CD4-positive, alpha-beta T cell treated with Interferon alpha-2 for 1 hour (primary cell): ENCODE measurements around the gene UBR4.
"Not testable (repeated sequence)": the region's sequence is repeated elsewhere in the genome, so short reads cannot be mapped to it uniquely, and the experiment has no call there.

Experiments used
- DNase-seq, 2 donors: peaks; one replicate each; pipeline ENCODE4 v3.0.0-alpha.2; 2020 to 2022

UBR4 gene

GRCh38 chr1:19209990-19210771 is at the start of gene UBR4:
UBR4 (minus strand) TSS chr1:19210266; CDS start chr1:19210248, 18 bp downstream.
- peak; percentile 95 to 97 for DNase-seq

- no peak for DNase-seq
Measured at GRCh38 chr1:19258353-19258752, 48.3 kb upstream of the UBR4 start.

DNA sequence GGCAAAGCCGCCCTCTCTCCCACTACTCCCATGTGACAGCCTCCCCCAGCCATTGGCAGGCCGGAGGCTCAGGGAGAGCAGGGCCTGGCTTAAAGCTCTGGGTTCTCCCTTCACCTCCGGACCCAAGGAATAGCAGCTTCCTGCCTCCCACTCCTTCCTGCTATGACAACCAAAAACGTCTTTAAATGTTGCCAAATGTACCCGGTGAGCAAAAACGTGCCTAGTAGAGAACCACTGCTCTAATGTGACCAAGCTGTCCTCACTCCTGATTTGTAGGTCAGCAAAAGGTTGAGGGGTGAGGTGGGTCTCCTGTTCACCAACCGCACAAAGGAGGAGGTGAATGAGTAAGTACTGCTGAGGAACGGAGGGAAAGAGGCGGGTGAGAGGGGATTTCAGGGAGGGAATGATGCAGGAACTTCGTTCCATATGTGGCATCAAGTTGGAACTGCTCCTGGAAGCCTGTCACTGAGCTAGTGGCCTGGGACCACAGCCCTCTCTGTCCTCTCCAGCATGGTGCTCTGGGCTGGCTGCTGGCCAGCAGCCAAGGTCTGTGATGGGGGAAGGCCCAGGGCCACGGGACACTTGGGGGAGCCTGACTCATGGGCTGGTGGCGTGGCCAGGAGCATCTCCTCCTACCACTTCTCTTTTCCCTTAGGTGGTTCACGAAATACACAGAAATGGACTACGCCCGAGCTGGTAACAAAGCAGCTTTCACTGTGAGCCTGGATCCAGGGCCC is 47.3 kb upstream of the UBR4 start:
- DNase-seq = no peak

DNA sequence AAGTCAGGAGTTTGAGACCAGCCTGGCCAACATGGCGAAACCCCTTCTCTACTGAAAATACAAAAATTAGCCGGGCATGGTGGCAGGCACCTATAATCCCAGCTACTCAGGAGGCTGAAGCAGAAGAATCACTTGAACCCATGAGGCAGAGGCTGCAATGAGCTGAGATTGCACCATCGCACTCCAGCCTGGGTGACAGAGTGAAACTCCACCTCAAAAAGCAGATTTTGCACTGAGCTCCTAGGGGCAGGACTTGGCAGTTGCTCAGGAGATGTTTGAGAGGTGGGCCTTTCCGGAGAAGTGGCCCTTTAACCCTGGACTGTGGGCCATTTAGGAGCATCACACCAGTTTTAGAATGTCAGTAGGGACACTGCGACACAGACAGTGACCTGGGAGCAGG is 46.2 kb upstream of the UBR4 start:
- DNase-seq = not testable (repeated sequence)

DNA sequence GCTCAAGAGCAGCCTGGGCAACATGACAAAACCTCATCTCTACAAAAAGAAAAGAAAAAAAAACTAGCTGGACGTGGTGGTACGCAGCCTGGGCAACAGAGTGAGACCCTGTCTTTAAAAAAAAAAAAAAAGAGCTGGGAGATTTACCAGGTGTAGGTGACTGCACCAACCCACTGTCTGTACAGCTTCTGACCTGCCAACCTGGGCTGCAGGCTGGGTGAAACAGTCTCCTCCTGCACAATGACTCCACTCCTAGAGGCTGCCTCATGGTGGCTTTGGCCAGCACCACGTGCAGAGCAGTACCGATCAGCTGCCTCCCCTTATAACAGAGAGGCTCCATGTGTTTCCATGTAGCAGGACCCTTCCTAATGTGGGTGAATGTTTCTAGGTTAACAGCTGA is 45.2 kb upstream of the UBR4 start:
- no peak for DNase-seq

DNA sequence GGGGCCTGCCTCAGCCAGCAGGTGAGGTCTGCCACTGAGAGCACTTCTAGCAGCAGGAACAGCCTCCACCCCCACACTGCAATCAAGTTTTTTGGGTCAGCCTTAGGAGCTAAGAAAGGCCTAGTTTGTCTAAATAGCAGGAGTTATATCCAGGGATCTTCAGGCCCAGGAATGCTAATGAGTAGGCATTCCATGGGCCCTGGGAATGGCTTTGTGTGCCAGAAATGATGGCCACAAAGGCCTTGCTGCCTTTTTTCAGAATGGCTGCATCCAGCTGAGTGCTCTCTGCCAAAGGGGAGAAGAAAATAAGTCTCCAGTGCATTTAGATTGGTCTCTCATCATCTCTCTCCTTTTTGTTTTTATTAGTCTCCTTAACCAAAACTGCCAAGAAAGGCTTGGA is 44.4 kb upstream of the UBR4 start:
- no peak for DNase-seq

- peak; percentile 76 to 88 for DNase-seq
Measured at GRCh38 chr1:19251305-19252196, 41.5 kb upstream of the UBR4 start, which contains the start of the genes EMC1 and MRTO4. EMC1 (minus strand) TSS chr1:19251524; CDS start chr1:19251509, 15 bp downstream. MRTO4 (plus strand) TSS chr1:19251805; CDS start chr1:19251836, 31 bp downstream.

- DNase-seq = no peak
Measured at GRCh38 chr1:19250629-19251304, 40.7 kb upstream of the UBR4 start.

GRCh38 chr1:19240673-19241538 is 30.8 kb upstream of the UBR4 start:
- DNase-seq = peak; percentile 56 to 74

GRCh38 chr1:19239876-19240275 is 29.8 kb upstream of the UBR4 start:
- DNase-seq = no peak

DNA sequence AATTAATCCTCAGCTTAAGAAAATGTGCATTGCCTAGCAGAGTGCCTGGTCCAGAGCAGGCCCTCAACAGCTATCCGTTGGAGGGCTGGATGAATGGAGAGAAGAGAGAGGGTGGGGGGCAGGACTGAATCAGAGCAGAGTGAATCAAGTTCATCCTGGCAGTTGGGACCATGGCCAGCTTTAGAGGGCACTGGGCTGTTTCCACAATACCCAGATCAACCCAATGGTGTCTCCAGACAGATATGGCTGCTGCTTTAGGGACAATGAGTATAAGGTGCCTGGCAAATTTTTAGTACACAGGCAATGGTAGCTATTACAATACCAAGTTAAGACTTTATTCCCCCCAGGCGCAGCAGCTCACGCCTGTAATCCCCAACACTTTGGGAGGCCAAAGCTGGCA is 24.2 kb upstream of the UBR4 start:
- DNase-seq = no peak

GRCh38 chr1:19232524-19232846 is 22.4 kb upstream of the UBR4 start:
- no peak for DNase-seq

- DNase-seq = not testable (repeated sequence)
Measured at GRCh38 chr1:19231736-19232523, 21.9 kb upstream of the UBR4 start.

DNA sequence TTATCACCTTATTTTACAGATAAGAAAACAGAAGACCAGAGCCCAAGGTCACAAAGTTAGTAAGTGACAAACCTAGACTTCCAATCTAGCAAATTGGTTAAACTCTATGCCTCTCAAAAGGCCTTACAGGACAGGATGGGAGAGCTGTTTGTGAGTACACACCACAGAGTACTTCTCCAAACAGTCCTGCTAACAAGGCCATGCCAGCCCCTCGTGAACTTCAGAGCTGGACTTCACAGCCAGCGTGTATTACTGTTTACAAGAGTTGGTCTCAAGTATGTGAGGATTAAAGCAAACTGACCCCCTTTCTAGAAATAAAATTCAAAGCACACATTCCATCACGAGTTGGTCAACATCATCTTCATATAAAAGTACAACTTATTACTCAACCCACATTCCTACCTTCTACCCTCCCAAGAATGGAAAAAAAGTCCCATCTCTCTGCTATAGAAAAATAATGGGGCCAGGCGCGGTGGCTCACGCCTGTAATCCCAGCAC is 19.8 kb upstream of the UBR4 start:
- no peak for DNase-seq

GRCh38 chr1:19229229-19229628 is 19.2 kb upstream of the UBR4 start:
- DNase-seq = no peak

DNA sequence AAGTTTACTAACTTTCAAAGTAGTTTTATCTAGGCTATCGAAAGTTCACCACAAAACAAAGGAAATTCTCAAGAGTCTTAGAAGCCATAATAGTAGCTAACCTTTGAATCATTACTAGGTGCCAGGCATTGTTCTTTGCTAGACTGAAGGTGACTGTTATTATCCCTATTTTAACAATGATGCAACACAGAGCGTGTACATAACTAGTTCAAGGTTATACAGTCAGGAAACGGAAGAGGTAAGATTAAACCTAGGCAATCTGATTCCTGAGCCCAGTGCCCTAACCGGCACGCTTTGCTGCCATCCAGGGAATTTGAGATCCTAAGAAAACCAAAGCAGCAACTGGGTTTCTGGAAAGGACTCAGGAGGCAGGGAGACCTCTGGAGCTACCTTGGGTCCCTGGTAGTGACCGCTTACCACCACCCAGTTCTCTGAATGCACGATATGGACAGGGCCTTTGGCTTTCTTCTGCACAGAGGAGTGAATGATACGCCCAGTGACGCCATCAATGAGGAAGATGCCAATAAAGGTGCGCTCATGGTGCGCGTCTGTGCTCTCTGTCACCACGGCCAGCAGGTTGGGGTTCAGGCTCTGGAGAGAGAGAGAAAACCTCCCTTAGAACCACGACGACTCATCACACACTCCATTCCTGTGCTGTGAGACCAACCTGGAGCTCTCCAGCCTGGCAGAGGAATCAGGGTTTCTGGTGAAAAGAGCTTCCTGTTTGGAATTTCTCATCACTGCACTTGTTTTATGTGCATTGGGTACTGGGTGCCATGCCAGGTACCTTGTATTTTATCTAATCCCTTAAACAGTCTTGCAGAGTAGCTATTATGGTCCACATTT is 13.1 kb upstream of the UBR4 start:
- DNase-seq = no peak

DNA sequence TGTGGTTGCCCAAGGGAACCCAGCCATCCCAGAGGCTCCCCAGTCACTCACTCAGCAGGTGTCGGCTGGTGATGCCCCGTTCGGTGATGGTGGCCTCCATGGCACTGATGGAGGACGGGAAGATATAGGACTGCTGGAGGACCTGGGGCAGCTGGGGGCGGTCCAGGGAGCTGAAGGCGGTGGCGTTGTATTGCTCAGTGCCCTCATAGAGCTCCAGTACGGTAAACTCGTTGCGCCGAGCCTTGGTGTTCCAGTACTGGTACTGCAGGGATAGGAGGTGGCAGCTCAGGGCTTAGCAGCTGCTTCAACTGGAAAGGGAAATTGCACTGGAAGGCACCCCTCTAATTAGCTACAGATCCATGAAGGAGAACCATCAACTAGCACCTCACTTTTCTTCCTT is 12.5 kb upstream of the UBR4 start:
- no peak for DNase-seq

DNA sequence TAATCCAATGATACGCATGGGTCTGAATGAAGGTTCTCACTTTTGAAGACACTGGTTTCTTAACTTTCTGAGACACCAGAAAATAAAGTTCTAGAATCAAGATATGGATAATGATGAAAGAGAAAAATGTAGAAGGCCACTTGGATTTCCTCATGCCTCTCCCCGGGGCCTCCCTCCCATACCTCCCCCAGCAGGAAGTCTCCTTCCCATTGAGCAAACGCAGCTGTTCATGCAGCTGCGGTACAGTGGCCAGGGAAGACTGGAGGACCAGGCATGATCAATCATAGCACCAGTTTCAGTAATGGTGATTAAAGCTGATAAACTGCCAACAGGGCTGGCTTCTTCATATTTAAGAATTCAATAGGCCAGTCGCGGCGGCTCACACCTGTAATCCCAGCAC is 10.9 kb upstream of the UBR4 start:
- DNase-seq = no peak

DNA sequence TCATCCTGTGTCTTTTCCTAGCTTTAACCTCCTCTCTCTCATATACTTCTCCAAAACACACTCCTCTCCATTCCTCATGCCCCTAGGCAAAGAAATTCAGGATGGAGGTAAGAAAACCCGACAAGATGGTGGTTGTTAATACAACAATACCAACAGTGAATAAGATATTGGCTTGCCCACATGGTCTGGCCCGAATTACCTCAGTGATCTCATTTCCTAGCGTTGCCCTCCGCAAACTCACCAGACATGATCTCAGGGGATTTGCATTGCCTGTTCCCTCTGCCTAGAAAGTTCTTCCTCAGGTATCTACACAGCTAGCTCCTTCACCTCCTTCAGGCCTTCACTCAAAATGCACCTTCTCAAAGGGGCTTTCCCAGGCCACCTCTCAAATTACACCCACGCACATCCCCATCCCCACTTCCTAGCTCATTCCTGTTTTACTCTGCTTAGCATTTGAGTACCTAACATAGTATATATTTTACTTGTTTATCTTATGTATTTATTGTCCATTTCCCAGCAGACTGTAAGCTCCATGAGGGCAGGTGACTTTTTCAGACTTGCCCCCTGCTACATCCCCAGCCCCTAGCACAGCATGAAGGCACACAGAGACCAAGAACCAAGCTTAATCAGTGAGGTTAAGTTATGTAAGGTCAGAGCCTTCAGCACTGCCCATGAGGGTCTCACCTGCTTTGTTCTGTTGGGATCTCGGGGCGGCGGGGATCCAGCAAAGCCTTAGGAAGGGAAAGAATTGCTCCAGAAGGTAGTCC is 10.2 kb upstream of the UBR4 start:
- DNase-seq = no peak
